Activated T-helper 17 cell treated with anti-CD3 and anti-CD28 coated beads, Interleukin-2, amount 50 U/mL, for 72 hours (primary cell): Measurements from ENCODE around the gene CRYL1. TPM values are rescaled to one million over a fixed set of nuclear protein-coding genes. Genes with fewer than 3 reads are reported as not detected.

Source experiments
- ATAC-seq: fragments of 150-1000 bp; cut with Tn5 transposase; replicated peaks from 2 replicates; pipeline ENCODE4 v1.10.0; 2021; ENCODE audit warnings: mild to moderate bottlenecking, moderate library complexity
- H3K27ac Mint-ChIP-seq: one replicate; pipeline ENCODE4 v1.8.0; 2022; ENCODE audit warnings: mixed read lengths
- H3K27me3 Mint-ChIP-seq: one replicate; pipeline ENCODE4 v1.8.0; 2022; ENCODE audit warnings: mixed read lengths
- H3K36me3 Mint-ChIP-seq: one replicate; pipeline ENCODE4 v1.8.0; 2022; ENCODE audit warnings: low read depth, mild to moderate bottlenecking, mixed read lengths
- H3K4me1 Mint-ChIP-seq: one replicate; pipeline ENCODE4 v1.8.0; 2022; ENCODE audit warnings: mixed read lengths
- H3K4me3 Mint-ChIP-seq: one replicate; pipeline ENCODE4 v1.8.0; 2022; ENCODE audit warnings: mild to moderate bottlenecking, mixed read lengths
- H3K9me3 Mint-ChIP-seq: one replicate; pipeline ENCODE4 v1.8.0; 2022; ENCODE audit warnings: mixed read lengths
- total RNA-seq, 2 donors: library from RNA; stranded (reverse); gene quantifications; one replicate each; pipeline ENCODE4 v1.2.3, GENCODE V29; 2022

CRYL1 gene
- total RNA-seq, 2 donors from 2014 or later, result 8.0 to 12.8 TPM

- H3K27me3 Mint-ChIP-seq, result peaks cover 8% of the 10 kb centered on the region
- peak overlapping the region; percentile 50 for H3K4me3 Mint-ChIP-seq
- H3K36me3 Mint-ChIP-seq, result no peaks in the 10 kb centered on the region
- peak overlapping the region; percentile 76 for H3K27ac Mint-ChIP-seq
- peaks cover 5% of the 10 kb centered on the region for H3K9me3 Mint-ChIP-seq
- peak; percentile 89 for ATAC-seq
- H3K4me1 Mint-ChIP-seq, result peaks cover 10% of the 10 kb centered on the region
These were observed 155.7 kb downstream of the CRYL1 start for GRCh38 chr13:20369886-20370361.

GRCh38 chr13:20366056-20366455 is 159.6 kb downstream of the CRYL1 start:
- Mint-ChIP-seq H3K27me3 (peaks cover 18% of the 10 kb centered on the region), H3K36me3 (no peaks in the 10 kb centered on the region), H3K27ac (no peak overlapping the region), H3K4me1 (peaks cover 19% of the 10 kb centered on the region), H3K4me3 (no peak overlapping the region), H3K9me3 (peaks cover 5% of the 10 kb centered on the region)
- no peak for ATAC-seq

- Mint-ChIP-seq H3K27me3 (peaks cover 13% of the 10 kb centered on the region), H3K9me3 (no peaks in the 10 kb centered on the region), H3K4me3 (no peak overlapping the region), H3K4me1 (peaks cover 21% of the 10 kb centered on the region), H3K36me3 (no peaks in the 10 kb centered on the region), H3K27ac (no peak overlapping the region)
- ATAC-seq, result no peak
These were observed 162.1 kb downstream of the CRYL1 start for GRCh38 chr13:20363603-20364002.

- no peak for ATAC-seq
- peaks cover 10% of the 10 kb centered on the region for H3K27me3 Mint-ChIP-seq
- H3K36me3 Mint-ChIP-seq, result no peaks in the 10 kb centered on the region
- no peaks in the 10 kb centered on the region for H3K9me3 Mint-ChIP-seq
- no peak overlapping the region for H3K4me3 Mint-ChIP-seq
- peaks cover 21% of the 10 kb centered on the region for H3K4me1 Mint-ChIP-seq
- no peak overlapping the region for H3K27ac Mint-ChIP-seq
These were observed 162.5 kb downstream of the CRYL1 start for GRCh38 chr13:20363172-20363571.

GRCh38 chr13:20362484-20363041 is 163.1 kb downstream of the CRYL1 start:
- peaks cover 21% of the 10 kb centered on the region for H3K4me1 Mint-ChIP-seq
- H3K27ac Mint-ChIP-seq, result peak overlapping the region; percentile 51
- H3K9me3 Mint-ChIP-seq, result no peaks in the 10 kb centered on the region
- no peak for ATAC-seq
- no peaks in the 10 kb centered on the region for H3K36me3 Mint-ChIP-seq
- peaks cover 10% of the 10 kb centered on the region for H3K27me3 Mint-ChIP-seq
- no peak overlapping the region for H3K4me3 Mint-ChIP-seq

- H3K9me3 Mint-ChIP-seq, result no peaks in the 10 kb centered on the region
- H3K36me3 Mint-ChIP-seq, result no peaks in the 10 kb centered on the region
- peak overlapping the region; percentile 20 for H3K27ac Mint-ChIP-seq
- peaks cover 21% of the 10 kb centered on the region for H3K4me1 Mint-ChIP-seq
- H3K4me3 Mint-ChIP-seq, result no peak overlapping the region
- peaks cover 10% of the 10 kb centered on the region for H3K27me3 Mint-ChIP-seq
- no peak for ATAC-seq
These were observed 164.7 kb downstream of the CRYL1 start for GRCh38 chr13:20360835-20361412.

GRCh38 chr13:20360041-20360491 is 165.6 kb downstream of the CRYL1 start:
- H3K4me3 Mint-ChIP-seq, result no peak overlapping the region

GRCh38 chr13:20359335-20359734 is 166.3 kb downstream of the CRYL1 start:
- peak overlapping the region; percentile 49 for H3K27ac Mint-ChIP-seq
- H3K4me1 Mint-ChIP-seq, result peaks cover 27% of the 10 kb centered on the region
- H3K36me3 Mint-ChIP-seq, result no peaks in the 10 kb centered on the region
- H3K4me3 Mint-ChIP-seq, result no peak overlapping the region
- H3K9me3 Mint-ChIP-seq, result no peaks in the 10 kb centered on the region
- peaks cover 10% of the 10 kb centered on the region for H3K27me3 Mint-ChIP-seq
- ATAC-seq, result peak; percentile 95

More at GRCh38 chr13:20360041-20360491, 165.6 kb downstream of the CRYL1 start:
- no peak for ATAC-seq
- peaks cover 10% of the 10 kb centered on the region for H3K27me3 Mint-ChIP-seq
- no peaks in the 10 kb centered on the region for H3K36me3 Mint-ChIP-seq
- no peaks in the 10 kb centered on the region for H3K9me3 Mint-ChIP-seq
- H3K27ac Mint-ChIP-seq, result peak overlapping the region; percentile 49
- H3K4me1 Mint-ChIP-seq, result peaks cover 21% of the 10 kb centered on the region

- no peak for ATAC-seq
- Mint-ChIP-seq H3K27ac (no peak overlapping the region), H3K9me3 (no peaks in the 10 kb centered on the region), H3K4me1 (peaks cover 31% of the 10 kb centered on the region), H3K36me3 (no peaks in the 10 kb centered on the region), H3K4me3 (no peak overlapping the region), H3K27me3 (peaks cover 8% of the 10 kb centered on the region)
These were observed 167.6 kb downstream of the CRYL1 start for GRCh38 chr13:20358022-20358421.

- ATAC-seq, result no peak
- H3K36me3 Mint-ChIP-seq, result no peaks in the 10 kb centered on the region
- H3K4me1 Mint-ChIP-seq, result peaks cover 29% of the 10 kb centered on the region
- H3K27ac Mint-ChIP-seq, result no peak overlapping the region
- H3K9me3 Mint-ChIP-seq, result no peaks in the 10 kb centered on the region
- H3K4me3 Mint-ChIP-seq, result no peak overlapping the region
- H3K27me3 Mint-ChIP-seq, result no peaks in the 10 kb centered on the region
These were observed 169.2 kb downstream of the CRYL1 start for GRCh38 chr13:20356444-20356843.

GRCh38 chr13:20354722-20355121 is 170.9 kb downstream of the CRYL1 start:
- H3K36me3 Mint-ChIP-seq, result no peaks in the 10 kb centered on the region
- no peaks in the 10 kb centered on the region for H3K27me3 Mint-ChIP-seq
- no peak overlapping the region for H3K27ac Mint-ChIP-seq
- no peak for ATAC-seq
- no peaks in the 10 kb centered on the region for H3K9me3 Mint-ChIP-seq
- peaks cover 24% of the 10 kb centered on the region for H3K4me1 Mint-ChIP-seq
- no peak overlapping the region for H3K4me3 Mint-ChIP-seq

GRCh38 chr13:20353973-20354372 is 171.7 kb downstream of the CRYL1 start:
- Mint-ChIP-seq H3K27me3 (no peaks in the 10 kb centered on the region), H3K9me3 (no peaks in the 10 kb centered on the region), H3K4me1 (peaks cover 18% of the 10 kb centered on the region), H3K27ac (no peak overlapping the region), H3K4me3 (no peak overlapping the region), H3K36me3 (no peaks in the 10 kb centered on the region)
- ATAC-seq, result peak; percentile 35

Other genes with a start within 250 kb of the CRYL1 start
- 1 to 10 TPM; 2.5 to 5.7 TPM for gene IFT88, start 41.3 kb upstream of the CRYL1 start, total RNA-seq
- gene IL17D, start 177.8 kb upstream of the CRYL1 start, total RNA-seq, result under 1 TPM; 0.21 to 0.76 TPM
- 10 to 100 TPM; 12.1 to 15.6 TPM for gene EEF1AKMT1, start 248.1 kb upstream of the CRYL1 start, total RNA-seq